ENCODE measurements around the gene STRIP1.

Gene STRIP1

GRCh38 chr1:110048240-110048639 is 13.8 kb downstream of the STRIP1 start:
- TF ChIP-seq ZFX (IDR thresholded peaks at IDR 0.05) (no peak), CTCF (conservative IDR thresholded peaks at IDR 0.05) (no peak)
- peak overlapping the region; percentile 36 for H3K27ac ChIP-seq

DNA sequence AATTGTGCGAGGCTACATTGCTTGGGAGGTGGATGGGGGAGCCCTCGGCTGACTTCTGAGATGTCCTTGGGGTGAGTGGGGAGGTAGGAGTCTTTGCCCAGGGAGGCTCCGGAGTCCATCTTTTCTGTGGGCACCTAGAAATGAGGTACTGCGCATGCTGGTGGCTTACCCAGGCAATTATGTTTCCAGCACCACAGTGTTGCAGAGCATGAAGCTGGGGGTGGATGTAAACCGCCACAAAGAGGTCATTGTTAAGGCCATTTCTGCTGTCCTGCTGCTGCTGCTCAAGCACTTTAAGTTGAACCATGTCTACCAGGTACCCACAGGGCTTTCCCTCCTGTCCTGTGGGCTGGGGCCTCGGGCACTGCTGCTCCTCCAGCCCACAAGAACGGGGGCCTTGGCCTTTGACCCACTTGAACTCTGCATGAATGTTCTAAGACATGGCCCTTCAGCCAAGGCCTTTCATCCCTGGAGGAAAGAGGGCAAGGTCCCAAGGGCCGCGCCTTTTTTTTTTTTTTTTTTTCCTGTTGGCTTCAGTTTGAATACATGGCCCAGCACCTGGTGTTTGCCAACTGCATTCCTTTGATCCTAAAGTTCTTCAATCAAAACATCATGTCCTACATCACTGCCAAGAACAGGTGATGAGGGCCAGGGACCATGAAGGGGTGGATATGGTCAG is 14.6 kb downstream of the STRIP1 start:
- TF ChIP-seq ZFX (IDR thresholded peaks at IDR 0.05) (no peak), CTCF (conservative IDR thresholded peaks at IDR 0.05) (no peak)
- peak overlapping the region; percentile 36 for H3K27ac ChIP-seq

GRCh38 chr1:110049801-110050601 is 15.6 kb downstream of the STRIP1 start:
- no peak for TF ChIP-seq ZFX (IDR thresholded peaks at IDR 0.05)
- peak overlapping the region; percentile 36; the same call in 1 of the 2 replicates for H3K27ac ChIP-seq

DNA sequence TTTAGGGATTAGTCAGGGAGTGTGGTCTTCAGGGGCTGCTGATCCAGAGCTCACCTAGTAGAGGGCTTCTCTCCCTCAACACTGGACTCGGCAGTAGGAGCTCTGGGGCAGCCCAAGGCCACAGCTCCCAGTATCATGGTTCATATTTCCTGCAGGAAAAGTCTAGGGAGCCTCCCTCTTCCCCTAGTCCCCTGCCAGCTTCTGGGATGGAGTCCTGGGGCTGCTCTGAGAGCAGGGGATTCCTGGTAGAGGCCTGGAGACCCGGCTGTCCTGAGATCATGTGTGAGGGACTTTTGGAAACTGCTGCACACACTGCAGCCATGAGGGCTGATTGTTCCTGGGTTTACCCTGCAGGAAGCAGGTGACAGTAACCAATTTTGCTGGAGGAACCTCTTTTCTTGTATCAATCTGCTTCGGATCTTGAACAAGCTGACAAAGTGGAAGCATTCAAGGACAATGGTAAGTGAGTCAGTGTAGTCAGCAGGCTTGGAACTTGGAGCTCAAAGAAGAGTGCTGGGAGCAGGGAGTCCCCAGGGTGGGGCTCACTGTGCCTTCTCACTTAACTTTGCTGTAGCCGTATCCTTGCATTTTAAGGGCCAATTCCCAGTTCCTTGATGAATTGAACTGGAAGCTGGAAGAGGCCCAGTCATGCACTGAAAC is 16.3 kb downstream of the STRIP1 start:
- no peak overlapping the region; the same call in 1 of the 2 replicates for H3K27ac ChIP-seq
- TF ChIP-seq CTCF (conservative IDR thresholded peaks at IDR 0.05) (no peak), ZFX (IDR thresholded peaks at IDR 0.05) (no peak)

- TF ChIP-seq ZFX (IDR thresholded peaks at IDR 0.05) (no peak), CTCF (conservative IDR thresholded peaks at IDR 0.05) (no peak)
- no peak overlapping the region for H3K27ac ChIP-seq
Observed at GRCh38 chr1:110051262-110051648, 16.8 kb downstream of the STRIP1 start.

GRCh38 chr1:110053552-110054428 is 19.4 kb downstream of the STRIP1 start:
- H3K27ac ChIP-seq: no peak overlapping the region
- TF ChIP-seq ZFX (IDR thresholded peaks at IDR 0.05) (no peak), CTCF (conservative IDR thresholded peaks at IDR 0.05) (peak; percentile 98)
